HG02678 (cell line): ENCODE data around the gene NUBP2.

ENCODE experiments used
- ATAC-seq: cut with Tn5 transposase; IDR thresholded peaks from one replicate; pipeline ENCODE4 v1.9.1; 2021; ENCODE audit warnings: mild to moderate bottlenecking, moderate library complexity; ENCODE audit not compliant: unreplicated experiment

Gene NUBP2

DNA sequence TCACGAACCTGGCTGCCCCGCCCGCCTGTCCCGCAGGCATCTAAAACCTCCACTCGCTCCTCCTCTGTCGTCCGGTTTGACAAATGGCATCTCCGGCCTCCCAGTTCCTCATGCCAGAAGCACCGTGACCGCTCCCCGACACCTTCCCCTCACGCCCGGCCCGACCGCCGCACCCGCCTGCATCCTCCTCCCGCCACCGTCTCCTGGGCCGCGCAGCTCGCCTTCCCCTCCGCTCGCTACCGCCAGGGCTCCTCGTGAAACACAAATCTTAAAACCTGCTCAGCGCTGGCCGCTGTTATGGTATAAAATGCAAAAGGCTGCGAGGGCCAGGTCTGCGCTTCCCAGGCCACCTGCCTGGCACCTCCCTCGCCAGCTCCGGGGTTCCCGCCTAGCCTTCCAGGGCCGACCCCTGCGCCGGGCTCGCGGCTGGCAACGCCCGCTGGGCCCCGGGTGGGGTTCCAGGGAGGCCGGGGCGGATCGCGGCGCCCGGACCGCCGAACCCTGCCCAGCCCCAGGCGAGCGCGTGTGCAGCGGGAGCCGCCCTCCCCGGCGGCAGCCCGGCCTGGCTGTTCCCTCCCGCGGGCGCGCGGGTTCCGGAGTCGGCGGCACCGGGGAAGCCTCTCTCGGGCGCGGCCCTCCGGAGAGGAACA lies 877 bp upstream of the NUBP2 start:
- peak; percentile 2 for ATAC-seq

DNA sequence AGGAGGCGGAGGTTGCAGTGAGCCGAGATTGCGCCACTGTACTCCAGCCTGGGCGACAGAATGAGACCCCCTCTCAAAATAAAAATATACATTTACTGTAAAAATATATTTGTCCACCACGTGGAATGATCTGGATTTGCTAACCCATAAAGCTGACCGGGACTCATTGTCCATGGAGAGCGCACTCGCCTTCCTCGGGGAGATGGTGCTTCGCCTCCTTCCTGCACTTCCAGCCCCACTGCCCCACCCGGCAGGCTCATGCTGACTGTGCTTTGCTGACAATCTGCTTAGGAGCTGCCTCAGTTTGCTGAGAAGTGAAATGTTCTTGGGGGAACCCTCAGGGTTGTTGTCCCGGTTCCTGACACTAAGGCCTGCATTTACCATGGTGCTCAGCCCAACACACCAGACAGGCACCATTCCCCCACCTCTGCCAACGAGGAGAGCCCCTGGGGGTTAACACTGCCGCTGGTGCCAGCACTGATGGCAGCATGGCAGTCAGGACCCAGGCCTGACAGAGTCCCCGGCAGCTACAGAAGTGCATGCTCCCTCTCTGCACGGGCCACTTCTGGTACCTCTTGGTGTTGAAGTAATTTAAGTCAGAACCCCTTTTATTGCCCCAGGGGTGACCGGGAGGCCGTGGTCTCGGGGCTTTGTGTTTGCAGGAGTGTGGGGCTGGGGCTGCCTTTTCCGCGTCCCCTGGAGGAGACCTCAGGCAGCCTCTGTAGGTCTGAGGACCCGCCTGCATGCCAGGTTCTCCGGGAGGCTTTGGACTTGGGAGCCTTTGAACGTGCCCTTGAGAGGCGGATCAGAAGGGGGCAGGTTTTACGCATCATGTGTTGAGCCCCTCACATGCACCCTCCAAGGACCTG lies 2.5 kb downstream of the NUBP2 start:
- ATAC-seq, result no peak

DNA sequence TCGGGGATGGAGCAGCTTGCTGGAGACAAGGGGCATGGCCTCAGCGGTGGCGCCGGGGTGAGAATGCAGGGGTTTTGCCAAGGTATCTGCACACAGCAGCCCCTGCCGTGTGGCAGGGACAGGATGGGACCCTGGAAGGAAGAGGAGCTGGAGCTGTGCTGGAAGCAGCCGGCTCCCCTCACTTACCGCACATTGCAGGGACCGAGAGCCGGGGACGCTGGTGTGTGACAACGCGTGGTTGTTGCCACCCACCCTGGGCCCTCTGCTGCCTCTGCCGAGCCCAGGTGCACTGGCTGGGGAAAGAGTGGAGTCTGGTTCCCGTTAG lies 3.0 kb downstream of the NUBP2 start:
- no peak for ATAC-seq

DNA sequence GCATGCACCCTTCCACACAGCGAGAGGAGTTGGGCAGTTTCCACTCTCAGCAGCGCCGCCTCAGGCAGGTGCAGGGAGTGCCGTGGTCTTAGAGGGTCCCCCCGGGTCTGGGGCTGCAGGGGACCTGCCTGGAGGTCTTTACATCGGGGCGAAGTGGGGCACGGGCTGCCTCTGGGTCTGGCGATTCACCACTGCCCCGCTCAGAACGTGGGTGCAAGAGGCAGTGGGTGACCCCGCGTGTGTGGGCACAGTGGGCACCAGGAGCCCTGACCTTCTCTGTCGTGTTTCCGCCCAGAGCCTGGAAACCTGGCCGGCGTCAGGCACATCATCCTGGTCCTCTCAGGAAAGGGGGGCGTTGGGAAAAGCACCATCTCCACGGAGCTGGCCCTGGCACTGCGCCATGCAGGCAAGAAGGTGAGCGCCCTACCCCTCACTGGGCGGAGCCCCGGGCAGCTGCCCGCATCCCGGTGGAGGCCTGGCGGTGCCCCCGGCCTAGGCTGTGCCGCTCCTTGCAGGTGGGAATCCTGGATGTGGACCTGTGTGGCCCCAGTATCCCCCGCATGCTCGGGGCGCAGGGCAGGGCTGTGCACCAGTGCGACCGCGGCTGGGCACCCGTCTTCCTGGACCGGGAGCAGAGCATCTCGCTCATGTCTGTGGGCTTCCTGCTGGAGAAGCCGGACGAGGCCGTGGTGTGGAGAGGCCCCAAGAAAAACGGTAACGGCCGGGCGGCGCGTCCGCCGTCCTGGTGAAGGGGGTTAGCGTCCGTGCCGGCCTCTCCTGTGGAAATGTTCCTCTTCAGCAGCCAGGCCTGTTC lies 3.7 kb downstream of the NUBP2 start:
- ATAC-seq, result no peak

DNA sequence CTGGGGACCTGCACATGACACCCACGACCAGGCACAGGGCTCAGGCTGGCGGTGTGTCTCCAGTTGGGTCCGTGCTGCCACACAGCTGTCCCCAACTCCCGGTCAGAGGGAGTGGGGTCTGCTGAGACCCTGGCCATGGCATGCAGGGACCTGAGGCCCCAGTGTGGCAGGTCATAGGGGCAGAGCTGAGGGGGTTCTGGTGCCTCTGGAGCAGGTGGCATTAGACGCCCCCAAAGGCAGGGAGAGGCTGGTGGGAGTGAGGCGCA lies 4.2 kb downstream of the NUBP2 start:
- ATAC-seq, result no peak

DNA sequence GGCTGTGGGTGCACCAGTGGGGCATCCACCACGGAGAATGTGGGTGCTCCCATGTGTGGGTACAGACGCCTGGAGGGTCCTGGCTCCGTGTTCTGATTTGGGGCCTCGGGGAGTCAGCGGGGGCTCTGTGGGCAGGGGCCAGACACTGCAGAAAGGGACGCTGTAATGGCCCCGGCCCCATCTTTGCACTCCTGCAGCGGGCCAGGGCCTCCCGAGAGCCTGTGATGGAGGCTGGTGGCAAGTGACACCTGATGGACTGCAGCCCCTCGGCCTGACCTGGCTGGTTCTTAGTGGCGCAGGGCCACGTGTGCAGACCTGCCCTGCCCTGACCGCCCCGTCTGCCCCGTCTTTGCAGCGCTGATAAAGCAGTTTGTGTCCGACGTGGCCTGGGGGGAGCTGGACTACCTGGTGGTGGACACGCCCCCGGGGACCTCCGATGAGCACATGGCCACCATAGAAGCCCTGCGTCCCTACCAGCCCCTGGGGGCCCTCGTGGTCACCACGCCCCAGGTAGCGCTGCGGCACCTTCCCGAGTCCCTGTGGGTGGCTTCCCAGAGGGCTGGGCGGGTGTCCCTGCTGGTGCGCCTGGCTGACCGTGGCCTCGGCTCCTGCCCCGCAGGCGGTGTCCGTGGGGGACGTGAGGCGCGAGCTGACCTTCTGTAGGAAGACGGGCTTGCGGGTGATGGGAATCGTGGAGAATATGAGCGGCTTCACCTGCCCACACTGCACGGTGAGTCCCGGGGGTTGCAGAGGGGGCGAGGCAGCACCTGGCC lies 4.7 kb downstream of the NUBP2 start:
- no peak for ATAC-seq

DNA sequence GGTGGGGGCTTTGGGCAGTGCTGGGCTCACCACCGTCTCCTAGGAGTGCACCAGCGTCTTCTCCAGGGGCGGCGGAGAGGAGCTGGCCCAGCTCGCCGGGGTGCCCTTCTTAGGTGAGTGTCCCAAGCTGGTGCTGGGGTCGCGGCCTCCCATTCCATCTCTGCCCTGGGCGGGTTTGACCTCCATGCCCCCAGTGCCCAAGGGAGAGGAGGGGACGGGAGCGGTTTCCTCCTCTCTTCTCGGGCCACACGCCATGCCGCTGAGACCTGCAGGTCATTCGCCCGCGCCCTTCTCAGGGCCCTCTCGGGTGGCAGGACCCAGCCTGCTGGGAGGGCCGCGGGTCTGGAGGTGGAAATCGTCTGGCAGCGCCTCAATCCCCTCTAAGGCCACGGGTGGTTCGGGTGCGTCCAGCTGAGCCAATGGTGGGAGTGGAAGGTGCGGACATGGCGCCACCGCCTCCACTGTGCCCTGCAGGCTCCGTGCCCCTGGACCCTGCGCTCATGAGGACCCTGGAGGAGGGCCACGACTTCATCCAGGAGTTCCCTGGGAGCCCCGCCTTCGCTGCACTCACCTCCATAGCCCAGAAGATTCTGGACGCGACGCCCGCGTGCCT lies 5.4 kb downstream of the NUBP2 start:
- no peak for ATAC-seq

DNA sequence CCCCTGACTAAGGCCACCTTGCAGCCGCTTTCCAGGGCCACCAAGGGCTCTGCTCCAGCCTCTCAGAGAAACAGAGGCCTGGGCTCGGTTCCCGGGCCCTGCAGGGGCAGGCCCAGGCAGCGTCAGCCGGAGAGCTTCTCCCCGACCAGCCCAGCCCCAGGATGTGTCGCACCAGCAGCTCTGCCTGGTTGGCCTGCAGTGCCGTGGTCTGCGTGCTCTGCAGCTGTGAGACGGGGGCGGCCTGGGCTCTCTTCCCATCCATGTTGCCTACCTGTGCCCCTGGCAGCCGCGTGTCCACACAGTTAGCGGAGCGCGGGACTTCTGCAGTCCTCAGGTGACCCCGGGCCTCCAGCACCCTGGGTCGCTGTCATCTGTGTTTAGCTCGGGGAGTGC lies 5.9 kb downstream of the NUBP2 start:
- no peak for ATAC-seq

DNA sequence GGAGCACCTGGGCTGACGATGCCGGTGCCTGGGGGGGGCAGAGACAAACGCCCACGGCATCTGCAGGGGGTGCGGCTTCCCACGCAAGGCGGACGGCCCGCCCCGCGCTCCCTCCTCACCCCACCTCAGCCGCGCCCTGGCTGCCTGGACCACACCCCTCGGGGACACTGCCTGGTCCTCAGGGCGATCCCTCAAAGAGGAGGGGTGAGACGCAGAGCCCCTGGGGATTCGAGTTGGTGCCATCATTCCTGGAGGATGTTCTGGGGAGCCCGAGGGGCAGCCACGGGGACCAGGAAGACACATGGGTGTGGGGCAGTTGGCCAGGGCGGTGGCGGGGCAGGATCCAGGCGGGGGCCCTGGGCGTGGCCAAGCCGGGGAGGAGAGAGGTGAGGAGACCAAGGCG lies 6.9 kb downstream of the NUBP2 start:
- ATAC-seq, result no peak

DNA sequence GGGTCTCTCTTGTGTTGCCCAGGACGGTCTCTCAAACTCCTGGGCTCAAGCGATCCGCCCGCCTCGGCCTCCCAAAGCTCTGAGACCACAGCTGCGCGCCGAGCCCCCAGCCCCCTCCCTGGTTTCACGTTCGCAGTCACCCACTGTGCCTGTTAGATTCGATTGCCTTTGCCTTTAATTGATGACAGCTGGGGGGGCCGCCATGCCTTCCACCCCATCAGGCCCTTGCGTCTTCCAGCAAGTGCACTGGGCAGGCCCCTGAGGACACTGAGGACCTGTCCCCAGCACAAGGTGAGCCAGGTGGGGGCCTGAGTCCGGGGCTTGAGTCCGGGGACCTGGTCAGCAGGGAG lies 7.5 kb downstream of the NUBP2 start:
- ATAC-seq, result no peak

DNA sequence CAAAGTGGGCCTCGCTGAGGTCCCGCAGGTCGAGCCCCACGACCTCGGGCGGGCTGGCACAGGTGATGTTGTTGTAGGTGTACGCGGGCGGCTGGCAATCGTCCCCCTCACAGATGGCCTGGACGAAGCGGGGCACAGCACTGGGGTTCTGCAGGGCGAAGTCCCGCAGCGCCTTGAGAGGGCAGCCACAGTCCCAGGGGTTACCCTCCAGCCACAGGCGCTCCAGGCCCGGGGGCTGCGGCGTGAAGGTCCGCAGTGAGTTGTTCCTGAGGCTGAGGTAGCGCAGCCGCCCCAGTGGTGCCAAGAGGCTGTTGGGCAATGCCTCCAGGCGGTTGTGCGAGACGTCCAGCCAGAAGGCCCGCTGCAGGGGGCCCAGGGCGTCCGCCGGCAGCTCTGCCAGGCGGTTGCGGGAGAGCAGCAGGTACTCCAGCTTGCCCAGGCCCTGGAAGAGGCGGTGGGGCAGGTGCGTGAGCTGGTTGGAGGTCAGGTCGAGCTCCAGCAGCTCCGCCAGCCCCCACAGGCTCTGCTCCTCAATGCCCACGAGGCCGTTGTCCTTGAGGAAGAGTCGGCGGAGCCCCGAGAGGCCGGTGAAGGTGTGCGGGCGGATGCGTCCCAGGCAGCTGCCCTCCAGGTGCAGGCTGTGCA lies 8.0 kb downstream of the NUBP2 start:
- ATAC-seq, result no peak

DNA sequence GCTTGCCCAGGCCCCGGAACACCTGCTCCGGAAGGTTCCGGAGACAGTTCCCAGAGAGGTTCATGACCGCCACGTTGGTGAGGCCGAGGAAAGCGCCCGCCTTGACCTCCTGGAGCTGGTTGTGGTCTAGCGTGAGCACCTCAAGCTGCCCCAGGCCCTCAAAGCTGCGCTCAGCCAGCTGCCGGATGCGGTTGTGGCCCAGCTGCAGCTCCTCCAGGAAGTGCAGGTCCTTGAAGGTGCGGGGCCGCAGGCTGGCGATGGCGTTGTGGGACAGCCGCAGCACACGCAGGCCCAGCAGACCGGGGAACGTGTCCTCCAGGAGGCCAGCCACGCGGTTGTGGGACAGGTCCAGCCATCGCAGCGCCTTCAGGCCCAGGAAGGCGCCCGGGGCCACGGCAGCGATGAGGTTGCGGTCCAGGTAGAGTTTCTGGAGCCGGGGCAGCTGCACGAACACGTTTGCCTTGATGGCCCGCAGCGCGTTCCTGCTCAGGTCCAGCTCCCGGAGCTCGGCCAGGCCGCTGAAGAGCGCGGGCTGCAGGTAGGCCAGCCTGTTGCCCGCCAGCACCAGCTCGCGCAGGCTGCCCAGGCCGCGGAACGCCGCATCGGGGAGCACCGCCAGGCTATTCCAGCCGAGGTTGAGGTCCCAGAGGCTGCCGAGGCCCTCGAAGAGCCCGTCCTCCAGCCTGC lies 8.6 kb downstream of the NUBP2 start:
- no peak for ATAC-seq

DNA sequence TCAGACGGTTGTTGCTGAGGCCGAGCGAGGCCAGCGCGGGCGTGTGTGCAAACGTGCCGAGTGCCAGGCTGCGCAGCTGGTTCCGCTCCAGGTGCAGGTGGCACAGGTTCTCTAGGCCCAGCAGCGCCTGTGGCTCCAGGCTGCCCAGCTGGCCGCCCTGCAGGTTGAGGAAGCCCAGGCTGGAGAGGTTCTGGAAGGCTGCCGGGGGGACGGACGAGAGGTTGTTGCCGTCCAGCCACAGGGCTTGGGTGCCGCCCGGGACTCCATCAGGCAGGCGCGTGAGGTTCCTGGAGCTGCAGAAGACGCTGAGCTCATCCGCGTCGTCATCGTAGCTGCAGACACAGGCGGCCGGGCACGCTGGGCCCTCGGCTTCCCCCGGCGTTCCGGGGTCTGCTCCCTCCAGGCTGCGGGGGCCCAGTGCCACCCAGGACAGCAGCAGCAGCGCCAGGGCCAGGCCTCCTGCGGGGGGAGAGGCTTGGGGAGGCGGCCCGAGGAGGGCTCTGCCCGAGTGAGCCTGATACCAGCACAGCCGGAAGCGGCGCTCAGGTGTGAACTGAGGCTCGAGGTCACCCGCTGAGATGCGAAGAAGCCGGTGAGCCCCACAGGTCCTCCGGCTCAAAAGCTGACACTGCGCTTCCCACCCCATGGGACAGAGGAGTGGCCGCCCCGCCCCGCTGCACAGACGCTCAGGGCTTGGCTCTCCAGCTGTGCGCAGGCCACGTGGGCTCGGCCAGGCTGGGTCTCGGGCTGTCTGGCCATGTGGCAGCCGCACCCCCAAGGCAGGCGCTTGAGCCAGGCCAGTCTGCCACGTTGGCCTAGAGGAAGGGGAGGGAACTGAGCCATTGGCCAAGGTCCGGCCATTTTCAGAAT lies 9.4 kb downstream of the NUBP2 start:
- ATAC-seq, result no peak

DNA sequence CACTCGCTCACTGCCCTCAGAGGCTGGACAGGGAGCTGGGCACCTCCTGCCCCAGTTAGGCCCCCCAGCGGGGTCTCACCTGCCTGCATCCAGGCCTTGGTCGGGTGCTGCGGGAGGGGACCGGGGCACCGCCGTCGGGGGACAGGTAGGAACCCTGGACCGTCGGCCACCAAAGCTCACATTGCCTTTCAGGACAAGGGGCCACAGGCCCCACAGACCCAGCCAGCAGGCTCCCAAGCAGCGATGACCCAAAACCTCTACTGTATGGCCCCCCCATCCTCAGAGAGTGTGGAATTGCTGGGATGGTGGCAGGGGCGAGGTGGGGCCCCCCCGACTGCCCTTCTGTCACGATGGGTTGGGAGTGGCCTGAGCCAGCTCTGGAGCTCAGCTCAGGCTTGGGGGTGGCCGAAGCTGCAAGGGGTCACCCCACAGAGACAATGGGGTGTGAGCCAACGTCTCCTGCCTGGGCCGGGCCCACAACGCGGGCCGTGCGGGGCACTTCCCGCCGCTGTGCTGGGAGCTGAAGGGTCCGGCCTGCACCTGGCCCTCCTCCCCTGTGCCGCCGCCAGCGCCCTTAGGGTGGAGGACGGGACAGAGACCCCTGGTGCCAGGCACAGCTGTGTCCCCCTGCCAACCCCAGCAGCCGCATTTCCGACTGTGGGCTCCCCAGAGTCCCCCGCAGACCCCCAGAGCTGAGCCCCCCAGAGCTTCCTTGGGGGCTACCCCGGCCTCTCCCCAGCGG lies 10.2 kb downstream of the NUBP2 start:
- ATAC-seq, result no peak

DNA sequence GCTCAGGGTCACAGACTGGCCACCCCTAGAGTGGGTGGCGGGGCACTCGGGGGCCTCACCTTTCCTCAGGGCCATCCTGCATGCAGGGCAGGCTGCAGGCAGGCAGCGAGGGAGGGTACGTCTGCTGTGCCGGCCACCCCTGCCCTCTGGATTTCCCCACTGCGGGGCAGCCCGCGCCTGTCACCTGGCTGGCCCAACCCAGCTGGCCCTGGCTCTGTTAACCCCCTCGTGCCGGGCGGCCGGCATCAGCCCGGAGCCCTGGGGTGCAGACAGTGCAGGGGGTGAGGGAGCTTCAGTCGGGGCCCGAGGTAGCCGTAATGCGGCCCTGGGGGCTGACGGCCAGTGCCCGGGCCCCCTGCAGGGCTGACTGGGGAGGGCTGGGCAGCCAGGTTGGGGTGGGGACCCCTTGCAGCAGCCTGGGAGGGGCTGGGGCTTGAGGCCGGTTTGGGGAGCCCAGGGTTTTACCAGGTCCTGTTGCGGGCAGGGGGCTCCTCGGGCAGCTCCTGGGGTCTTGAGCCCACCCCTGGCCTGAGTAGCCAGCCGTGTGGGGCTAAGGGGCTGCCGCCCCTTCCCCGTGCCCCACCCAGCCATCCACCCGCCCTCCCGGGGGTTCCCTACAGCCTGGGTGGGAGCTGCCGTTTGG lies 10.9 kb downstream of the NUBP2 start, which contains the start of gene IGFALS:
TSS of gene IGFALS (minus strand) at position 128 of the 643 bp plus-strand sequence. CDS start at position 75, 53 bp downstream.
- ATAC-seq, result no peak

DNA sequence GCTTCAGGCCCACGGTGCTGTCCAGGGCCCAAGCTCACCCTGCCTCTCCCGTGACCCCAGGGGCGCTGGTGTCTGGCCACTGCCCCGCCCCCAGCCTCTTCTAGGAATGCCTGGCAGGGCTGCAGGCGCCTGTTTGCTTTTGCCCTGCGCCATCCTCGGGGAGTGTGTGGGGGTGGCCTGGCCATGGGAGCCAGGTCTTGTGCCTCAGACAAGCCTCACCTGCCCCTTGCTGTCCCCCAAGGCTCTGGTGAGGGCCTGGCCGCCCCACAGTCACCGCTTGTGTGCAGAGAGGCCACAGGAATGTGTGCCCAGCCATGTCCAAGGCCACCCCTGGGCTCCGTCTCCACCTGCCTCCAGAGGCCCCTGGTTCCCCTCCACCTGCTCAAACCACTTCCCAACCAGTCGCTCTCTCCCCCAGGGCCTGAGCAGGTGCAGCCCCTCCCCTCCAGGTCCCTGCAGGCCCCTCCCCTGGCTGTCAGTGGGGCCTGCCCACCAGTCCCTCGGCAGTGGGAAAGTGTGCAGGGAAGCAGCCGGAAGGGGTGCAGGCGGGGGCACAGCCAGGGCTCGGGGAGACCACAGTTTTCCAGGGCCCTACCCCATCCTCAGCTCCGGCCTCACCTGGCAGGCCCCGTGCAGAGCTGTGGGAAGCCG lies 11.6 kb downstream of the NUBP2 start:
- ATAC-seq, result no peak
